Activated CD4-positive, alpha-beta memory T cell treated with anti-CD3 and anti-CD28 coated beads for 36 hours (primary cell): ENCODE measurements around the gene HTR3A. TPM values are rescaled to one million over a fixed set of nuclear protein-coding genes. Genes with fewer than 3 reads are reported as not detected.

Experiments used
- CTCF ChIA-PET: fragments of 350-600 bp; sonication (Branson Sonifier 250); formaldehyde crosslinking; loops from one replicate; lab custom pipeline; 2021; ENCODE audit warnings: antibody characterized with exemption, inconsistent platforms; lab: Charles Lee
- POLR2A ChIA-PET: fragments of 350-600 bp; sonication (Branson Sonifier 250); formaldehyde crosslinking; loops from one replicate; lab custom pipeline; 2021; ENCODE audit warnings: antibody characterized with exemption; lab: Charles Lee
- DNase-seq: peaks from one replicate; pipeline ENCODE4 v3.0.0-alpha.2; 2020
- H3K27ac Mint-ChIP-seq: one replicate; pipeline ENCODE4 v1.8.0; 2021; ENCODE audit warnings: mixed read lengths
- H3K27me3 Mint-ChIP-seq: one replicate; pipeline ENCODE4 v1.8.0; 2021; ENCODE audit warnings: mixed read lengths
- H3K36me3 Mint-ChIP-seq: one replicate; pipeline ENCODE4 v1.8.0; 2021; ENCODE audit warnings: mixed read lengths
- H3K4me1 Mint-ChIP-seq: one replicate; pipeline ENCODE4 v1.8.0; 2021; ENCODE audit warnings: low read depth, mixed read lengths
- H3K4me3 Mint-ChIP-seq: one replicate; pipeline ENCODE4 v1.8.0; 2021; ENCODE audit warnings: mild to moderate bottlenecking, mixed read lengths
- H3K9me3 Mint-ChIP-seq: one replicate; pipeline ENCODE4 v1.8.0; 2021; ENCODE audit warnings: mixed read lengths
- intact Hi-C: fragments of 100-400 bp; cut with micrococcal nuclease; formaldehyde crosslinking; loops from one replicate; pipeline ENCODE4 v1.15.1; 2023
- total RNA-seq, 2 experiments: library from RNA; stranded (reverse); gene quantifications; one replicate each; pipeline ENCODE4 v1.2.3, GENCODE V29; 2021

Gene HTR3A
- total RNA-seq, 2 experiments from 2014 or later, result not detected

DNA sequence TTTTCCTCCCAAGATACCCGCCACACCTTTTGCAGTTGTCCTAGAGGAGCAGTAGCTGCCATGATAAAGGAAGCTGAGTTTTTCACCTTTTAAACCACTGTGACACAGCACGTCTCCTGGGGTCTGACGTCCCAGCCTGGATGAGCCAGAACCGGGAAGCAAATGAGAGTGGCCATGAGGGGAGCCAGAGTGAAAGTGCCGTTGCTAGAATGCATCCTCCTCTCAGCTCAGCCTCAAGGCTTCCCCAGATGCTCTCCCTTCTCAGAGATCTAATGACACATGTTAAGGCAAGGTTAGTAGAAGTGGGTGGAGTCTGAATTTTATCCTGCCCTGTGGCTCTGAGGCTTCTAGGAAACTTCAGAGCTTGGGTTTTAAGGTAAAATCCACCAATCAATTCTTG is 23.4 kb upstream of the HTR3A start:
- Mint-ChIP-seq H3K9me3 (no peaks in the 10 kb centered on the region), H3K36me3 (no peaks in the 10 kb centered on the region), H3K27ac (no peak overlapping the region), H3K27me3 (peaks cover 15% of the 10 kb centered on the region), H3K4me3 (no peak overlapping the region), H3K4me1 (no peaks in the 10 kb centered on the region)
- DNase-seq, result no peak
- ChIA-PET POLR2A (no interaction called here), CTCF (no interaction called here)
- intact Hi-C loops, result no loop called here

DNA sequence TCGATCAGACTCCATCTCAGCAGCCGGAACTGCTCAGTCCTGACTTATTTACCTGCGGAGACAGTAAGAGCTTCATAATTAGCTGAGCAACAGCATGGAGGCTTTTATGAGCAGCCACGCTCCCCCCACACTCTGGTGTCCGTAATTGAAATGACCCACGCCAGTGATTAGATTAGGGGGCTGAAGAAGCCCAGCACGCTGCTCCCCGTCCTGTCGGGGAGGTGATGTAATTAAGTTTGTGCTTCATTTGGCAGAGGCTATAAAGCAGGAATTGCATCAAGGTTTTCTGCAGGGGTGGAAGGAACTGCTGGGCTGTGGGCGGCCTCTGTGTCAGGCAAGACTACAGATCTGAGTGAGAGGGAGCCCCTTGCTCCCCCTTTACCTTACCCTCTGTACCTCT is 22.8 kb upstream of the HTR3A start:
- POLR2A ChIA-PET, result no interaction called here
- Mint-ChIP-seq H3K4me1 (no peaks in the 10 kb centered on the region), H3K27me3 (peaks cover 17% of the 10 kb centered on the region), H3K27ac (no peak overlapping the region), H3K9me3 (no peaks in the 10 kb centered on the region), H3K4me3 (no peak overlapping the region), H3K36me3 (no peaks in the 10 kb centered on the region)
- intact Hi-C loops, result no loop called here
- no peak for DNase-seq
- CTCF ChIA-PET, result no interaction called here

DNA sequence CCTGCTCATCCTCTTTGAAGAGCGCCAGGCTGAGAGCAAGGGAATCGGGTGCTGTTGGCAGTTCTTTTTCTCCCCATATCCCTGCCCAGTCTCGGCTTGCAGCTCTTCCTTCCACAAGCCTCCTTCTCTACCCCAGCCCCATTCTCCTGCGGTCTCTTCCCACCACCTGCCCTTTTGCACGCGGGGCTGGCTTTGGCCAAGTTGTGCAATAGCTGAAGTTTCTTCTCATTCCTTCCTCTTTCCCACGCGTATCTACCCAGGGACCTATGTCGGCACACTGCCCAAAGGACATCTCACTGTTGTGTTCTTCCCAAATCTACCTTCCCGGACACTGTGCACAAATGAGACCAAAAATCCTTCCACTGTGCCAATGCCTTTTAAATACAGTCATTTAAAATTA is 22.3 kb upstream of the HTR3A start:
- H3K9me3 Mint-ChIP-seq, result no peaks in the 10 kb centered on the region
- H3K4me3 Mint-ChIP-seq, result no peak overlapping the region
- POLR2A ChIA-PET, result no interaction called here
- H3K36me3 Mint-ChIP-seq, result no peaks in the 10 kb centered on the region
- intact Hi-C loops, result no loop called here
- no peaks in the 10 kb centered on the region for H3K4me1 Mint-ChIP-seq
- no peak overlapping the region for H3K27ac Mint-ChIP-seq
- H3K27me3 Mint-ChIP-seq, result peaks cover 17% of the 10 kb centered on the region
- DNase-seq, result no peak
- CTCF ChIA-PET, result no interaction called here

DNA sequence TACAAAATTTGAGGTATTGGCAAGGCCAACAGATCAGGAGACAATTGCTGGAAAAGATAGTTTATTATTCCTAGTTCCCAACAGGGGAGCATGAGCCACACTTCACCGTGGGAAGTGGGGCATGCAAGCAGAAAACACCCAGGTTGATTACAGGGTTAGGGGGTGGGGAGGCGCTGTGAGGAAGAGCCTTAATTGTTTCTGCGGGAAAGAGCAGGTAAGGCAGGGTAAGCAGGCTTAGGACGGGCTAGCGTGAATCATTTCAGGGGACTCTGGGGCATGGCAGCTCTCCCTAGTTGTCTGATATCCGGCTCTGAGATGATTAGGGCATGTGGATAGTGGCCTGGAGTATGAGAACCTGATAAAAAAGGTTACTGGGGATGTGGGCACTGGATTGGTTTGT is 20.7 kb upstream of the HTR3A start:
- Mint-ChIP-seq H3K4me3 (no peak overlapping the region), H3K4me1 (no peaks in the 10 kb centered on the region), H3K27me3 (peaks cover 22% of the 10 kb centered on the region), H3K27ac (no peak overlapping the region), H3K9me3 (no peaks in the 10 kb centered on the region), H3K36me3 (no peaks in the 10 kb centered on the region)
- intact Hi-C loops, result no loop called here
- ChIA-PET CTCF (no interaction called here), POLR2A (no interaction called here)
- DNase-seq, result no peak

DNA sequence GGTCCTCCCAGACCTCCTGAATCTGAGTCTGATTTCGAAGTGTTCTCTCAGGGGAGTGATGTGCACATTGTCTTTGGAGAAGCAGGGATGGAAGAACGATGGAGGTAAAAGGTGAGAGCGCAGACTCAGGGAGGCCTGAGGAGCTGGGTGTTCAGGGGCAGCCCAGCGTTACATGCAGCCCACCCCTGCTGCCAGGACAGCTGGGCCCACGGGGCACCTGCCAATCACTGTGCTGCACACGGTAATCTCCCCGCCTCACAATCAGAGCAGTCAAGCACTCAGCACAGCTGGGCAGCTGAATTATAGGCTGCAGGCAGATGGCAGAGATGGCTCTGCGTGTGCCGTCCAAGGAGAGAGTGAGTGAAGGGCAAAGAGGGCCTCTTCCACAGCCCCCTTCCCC is 17.9 kb upstream of the HTR3A start:
- ChIA-PET CTCF (interaction anchor here (1.6 kb wide), 1 partner anchor 304 kb away, joined by 4 read pairs; no protein-coding TSS in a partner anchor), POLR2A (no interaction called here)
- Mint-ChIP-seq H3K4me1 (no peaks in the 10 kb centered on the region), H3K36me3 (no peaks in the 10 kb centered on the region), H3K9me3 (no peaks in the 10 kb centered on the region), H3K27me3 (peaks cover 15% of the 10 kb centered on the region), H3K4me3 (no peak overlapping the region), H3K27ac (no peak overlapping the region)
- no peak for DNase-seq
- intact Hi-C loops, result no loop called here

DNA sequence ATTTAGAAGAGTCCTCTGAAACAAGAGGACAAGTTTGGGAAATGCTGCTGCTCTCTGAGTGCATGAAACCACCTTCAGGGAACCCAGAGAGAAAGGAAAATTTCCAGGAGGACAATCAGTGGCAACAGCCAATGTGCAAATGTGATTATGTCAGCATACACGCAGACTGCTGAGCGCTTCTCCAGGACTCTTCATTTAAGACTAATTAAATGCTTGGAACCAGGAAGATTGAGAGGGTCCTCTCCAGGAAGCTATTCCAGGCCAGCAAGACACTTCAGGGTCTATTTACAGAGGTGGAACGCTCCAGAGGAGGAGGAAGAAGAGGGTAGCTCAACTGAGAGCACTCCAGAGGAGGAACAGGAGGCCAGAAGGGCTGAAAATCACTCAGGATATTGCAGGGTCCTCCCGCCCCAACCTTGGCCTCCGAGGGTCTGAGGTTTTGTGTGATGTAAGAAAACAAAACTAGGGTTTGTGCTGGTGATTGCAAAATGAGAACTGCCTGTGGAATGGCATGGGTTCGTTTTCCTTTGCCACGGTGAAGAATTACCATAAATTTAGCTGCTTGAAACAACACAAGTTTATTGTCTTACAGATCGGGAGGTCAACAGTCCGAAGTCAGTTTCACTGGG is 14.1 kb upstream of the HTR3A start:
- Mint-ChIP-seq H3K27ac (no peak overlapping the region), H3K4me3 (no peak overlapping the region), H3K4me1 (no peaks in the 10 kb centered on the region), H3K27me3 (peaks cover 6% of the 10 kb centered on the region), H3K36me3 (no peaks in the 10 kb centered on the region), H3K9me3 (no peaks in the 10 kb centered on the region)
- intact Hi-C loops, result no loop called here
- ChIA-PET CTCF (no interaction called here), POLR2A (no interaction called here)
- DNase-seq, result no peak

DNA sequence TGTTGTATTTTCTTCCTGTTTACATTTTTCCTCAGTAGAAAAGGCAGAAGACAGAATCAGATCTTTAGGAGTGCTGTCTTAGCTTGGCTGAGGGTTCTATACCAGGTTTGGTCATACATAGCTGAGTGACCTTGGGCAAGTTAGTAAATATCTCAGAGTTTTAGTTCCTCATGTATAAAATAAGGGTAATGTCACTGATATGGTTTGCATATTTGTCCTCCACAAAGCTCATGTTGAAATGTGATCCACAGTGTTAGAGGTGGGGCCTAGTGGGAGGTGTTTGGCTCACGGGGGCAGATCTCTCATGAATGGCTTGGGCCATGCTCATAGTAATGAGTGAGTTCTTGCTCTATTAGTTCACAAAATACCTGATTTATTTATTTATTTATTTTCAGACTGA is 7.5 kb upstream of the HTR3A start:
- Mint-ChIP-seq H3K27me3 (no peaks in the 10 kb centered on the region), H3K4me1 (no peaks in the 10 kb centered on the region), H3K27ac (no peak overlapping the region), H3K9me3 (no peaks in the 10 kb centered on the region), H3K36me3 (no peaks in the 10 kb centered on the region), H3K4me3 (no peak overlapping the region)
- intact Hi-C loops, result no loop called here
- POLR2A ChIA-PET, result no interaction called here
- CTCF ChIA-PET, result no interaction called here
- DNase-seq, result no peak

DNA sequence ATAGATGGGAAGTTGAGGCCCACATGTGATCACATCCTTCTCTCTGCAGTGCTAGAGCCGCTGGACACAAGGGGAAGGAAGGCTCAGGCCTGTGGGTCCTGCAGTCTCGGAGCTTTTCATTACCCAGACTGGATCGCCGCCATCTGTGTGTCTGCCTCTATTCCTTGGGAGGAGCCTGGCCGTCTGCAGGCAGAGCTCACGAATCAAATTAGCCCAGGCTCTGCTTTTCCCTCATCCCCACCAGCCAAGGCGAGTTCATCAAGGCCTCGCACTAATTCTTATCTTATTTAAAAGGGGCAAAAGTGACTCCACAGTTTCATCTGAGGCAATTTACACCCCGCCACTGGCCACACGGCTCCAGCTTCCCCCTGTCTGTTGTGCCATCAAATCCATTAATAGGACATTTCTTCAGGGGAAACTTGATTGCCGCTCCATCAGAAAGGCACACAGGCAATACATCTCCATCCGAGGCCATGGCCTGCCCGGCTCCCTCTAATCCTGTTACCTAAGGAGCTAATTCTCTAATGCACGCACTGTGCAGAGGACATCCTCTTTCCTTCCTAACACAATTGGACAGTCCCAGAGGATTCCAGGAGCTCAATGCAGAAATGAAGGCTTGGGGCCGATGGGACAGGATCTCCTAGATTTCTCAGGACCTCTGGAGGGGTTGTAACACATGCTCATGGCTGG is 3.3 kb upstream of the HTR3A start:
- intact Hi-C loops, result no loop called here
- ChIA-PET CTCF (interaction anchor here (1.4 kb wide), 1 partner anchor 290 kb away, joined by 4 read pairs; no protein-coding TSS in a partner anchor), POLR2A (no interaction called here)
- no peak overlapping the region for H3K4me3 Mint-ChIP-seq
- no peaks in the 10 kb centered on the region for H3K36me3 Mint-ChIP-seq
- H3K27ac Mint-ChIP-seq, result no peak overlapping the region
- no peaks in the 10 kb centered on the region for H3K27me3 Mint-ChIP-seq
- DNase-seq, result no peak
- H3K4me1 Mint-ChIP-seq, result no peaks in the 10 kb centered on the region
- H3K9me3 Mint-ChIP-seq, result no peaks in the 10 kb centered on the region

DNA sequence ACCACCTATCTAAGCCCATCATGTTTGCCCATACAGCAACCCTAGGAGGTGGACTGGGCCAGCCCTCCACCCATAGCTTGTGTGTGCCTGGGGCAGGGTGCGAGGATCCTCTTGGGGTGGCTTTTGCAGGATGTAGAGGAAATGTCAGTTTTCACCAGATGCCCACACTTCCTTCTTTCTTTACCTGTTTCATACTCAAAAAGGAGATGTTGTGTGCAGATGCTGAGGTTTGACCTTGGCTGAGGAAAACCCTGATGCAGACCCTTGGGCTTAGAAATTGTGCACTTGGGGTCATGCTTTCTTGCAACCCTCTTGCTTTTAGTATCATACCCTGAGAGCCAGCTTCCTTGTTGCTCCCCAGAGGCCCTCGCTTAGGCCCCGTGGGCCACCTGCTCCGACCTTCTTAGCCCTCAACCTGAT is 2.2 kb downstream of the HTR3A start:
- ChIA-PET CTCF (no interaction called here), POLR2A (no interaction called here)
- DNase-seq, result no peak
- Mint-ChIP-seq H3K27ac (no peak overlapping the region), H3K27me3 (peaks cover 6% of the 10 kb centered on the region), H3K4me1 (no peaks in the 10 kb centered on the region), H3K9me3 (no peaks in the 10 kb centered on the region), H3K36me3 (no peaks in the 10 kb centered on the region), H3K4me3 (no peak overlapping the region)
- intact Hi-C loops, result no loop called here

DNA sequence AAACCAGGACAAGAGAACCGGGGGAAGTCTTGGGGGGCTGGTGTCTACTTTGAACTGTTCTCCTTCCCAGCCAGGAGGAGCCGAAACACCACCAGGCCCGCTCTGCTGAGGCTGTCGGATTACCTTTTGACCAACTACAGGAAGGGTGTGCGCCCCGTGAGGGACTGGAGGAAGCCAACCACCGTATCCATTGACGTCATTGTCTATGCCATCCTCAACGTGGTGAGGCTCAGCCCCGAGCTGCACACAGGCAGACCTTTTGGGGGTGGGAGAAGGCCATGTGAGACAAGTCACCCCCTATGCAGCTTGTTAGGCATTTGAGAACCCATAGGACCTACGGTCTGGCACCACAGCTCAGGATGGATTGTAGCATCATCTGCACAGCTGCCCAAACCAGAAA is 2.8 kb downstream of the HTR3A start:
- H3K4me3 Mint-ChIP-seq, result no peak overlapping the region
- no peak for DNase-seq
- H3K36me3 Mint-ChIP-seq, result no peaks in the 10 kb centered on the region
- H3K27me3 Mint-ChIP-seq, result peaks cover 6% of the 10 kb centered on the region
- POLR2A ChIA-PET, result no interaction called here
- no peaks in the 10 kb centered on the region for H3K9me3 Mint-ChIP-seq
- CTCF ChIA-PET, result interaction anchor here (1.5 kb wide), 1 partner anchor 284 kb away, joined by 3 read pairs; no protein-coding TSS in a partner anchor
- no peak overlapping the region for H3K27ac Mint-ChIP-seq
- H3K4me1 Mint-ChIP-seq, result no peaks in the 10 kb centered on the region
- intact Hi-C loops, result no loop called here

DNA sequence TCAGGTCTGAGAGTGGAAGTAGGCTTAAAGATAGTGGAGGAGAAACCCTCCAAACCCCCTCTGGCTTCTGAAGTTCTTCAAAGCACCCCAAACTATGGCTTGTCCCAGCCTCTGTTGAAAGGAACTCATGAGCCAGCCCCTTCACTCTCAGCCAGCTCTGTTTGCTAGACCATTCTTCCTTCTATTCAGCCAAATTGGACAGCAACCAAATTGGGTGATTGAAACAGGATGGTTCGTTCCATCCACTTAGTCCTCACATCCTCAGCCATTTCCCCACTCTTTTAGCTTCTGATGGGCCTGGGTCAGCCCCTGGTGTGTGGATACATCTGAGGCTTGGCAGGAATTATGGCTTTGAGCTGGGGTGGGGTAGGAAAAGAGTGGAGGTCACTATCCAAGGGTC is 4.5 kb downstream of the HTR3A start:
- DNase-seq, result no peak
- CTCF ChIA-PET, result no interaction called here
- no peaks in the 10 kb centered on the region for H3K36me3 Mint-ChIP-seq
- no peaks in the 10 kb centered on the region for H3K4me1 Mint-ChIP-seq
- H3K27me3 Mint-ChIP-seq, result peaks cover 8% of the 10 kb centered on the region
- H3K27ac Mint-ChIP-seq, result no peak overlapping the region
- intact Hi-C loops, result no loop called here
- POLR2A ChIA-PET, result no interaction called here
- H3K9me3 Mint-ChIP-seq, result no peaks in the 10 kb centered on the region
- H3K4me3 Mint-ChIP-seq, result no peak overlapping the region

DNA sequence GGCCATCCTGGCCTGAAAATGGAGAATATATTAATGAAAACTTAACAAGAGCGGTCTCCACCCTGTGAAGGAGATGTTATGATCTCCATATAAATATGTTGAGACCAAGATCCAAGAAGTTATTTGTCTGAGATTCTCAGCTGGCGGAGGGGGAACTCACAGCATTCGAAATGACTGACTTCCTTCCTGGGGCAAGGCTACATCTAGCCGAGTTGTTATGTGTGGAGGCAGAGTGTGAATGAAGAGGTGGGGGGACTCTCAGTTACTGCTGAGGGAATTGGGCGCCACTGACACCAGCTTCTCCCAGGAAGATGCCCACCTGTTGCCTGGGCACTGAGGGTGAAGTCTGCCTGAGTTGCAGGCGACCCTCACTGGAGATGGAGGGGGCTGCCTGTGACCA is 5.9 kb downstream of the HTR3A start:
- H3K4me3 Mint-ChIP-seq, result no peak overlapping the region
- H3K36me3 Mint-ChIP-seq, result no peaks in the 10 kb centered on the region
- intact Hi-C loops, result no loop called here
- H3K9me3 Mint-ChIP-seq, result no peaks in the 10 kb centered on the region
- DNase-seq, result no peak
- peaks cover 13% of the 10 kb centered on the region for H3K27me3 Mint-ChIP-seq
- CTCF ChIA-PET, result no interaction called here
- POLR2A ChIA-PET, result no interaction called here
- H3K4me1 Mint-ChIP-seq, result no peaks in the 10 kb centered on the region
- no peak overlapping the region for H3K27ac Mint-ChIP-seq

DNA sequence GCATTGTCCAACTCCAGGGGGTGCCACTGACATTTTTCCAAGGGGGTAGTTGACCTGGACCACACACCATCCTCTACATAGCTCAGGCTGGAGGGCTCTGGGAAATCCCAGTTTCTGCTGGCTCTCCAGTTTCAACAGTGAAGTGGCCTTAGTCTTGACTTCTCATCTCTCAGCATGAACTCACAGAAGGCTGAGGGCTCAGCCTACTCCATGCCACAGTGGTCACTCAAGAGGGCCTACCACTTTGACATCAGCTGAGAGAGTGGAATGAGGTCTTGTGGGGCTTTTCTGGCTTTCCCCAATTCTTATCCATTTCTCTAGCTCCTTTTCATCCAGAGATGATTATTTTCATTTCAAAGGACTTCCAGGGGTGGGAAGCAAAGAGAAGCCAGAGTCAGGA is 7.4 kb downstream of the HTR3A start:
- no peak for DNase-seq
- Mint-ChIP-seq H3K4me1 (no peaks in the 10 kb centered on the region), H3K4me3 (no peak overlapping the region), H3K9me3 (no peaks in the 10 kb centered on the region), H3K36me3 (no peaks in the 10 kb centered on the region), H3K27ac (no peak overlapping the region), H3K27me3 (peaks cover 16% of the 10 kb centered on the region)
- ChIA-PET CTCF (no interaction called here), POLR2A (no interaction called here)
- intact Hi-C loops, result no loop called here
